GM12864 (cell line): ENCODE measurements around the gene TTLL5.

ENCODE experiments used
- DNase-seq: peaks from one replicate; pipeline ENCODE4 v3.0.0-alpha.2; 2011; ENCODE audit warnings: low read depth
- H3K4me3 ChIP-seq: 2 replicates; pipeline ENCODE4 v1.5.1; 2011; ENCODE audit warnings: mild to moderate bottlenecking, low read depth, low read length, control low read depth
- CTCF ChIP-seq: IDR thresholded peaks from 2 replicates; pipeline ENCODE4 v1.5.1; 2011; ENCODE audit warnings: low read depth, mild to moderate bottlenecking, moderate library complexity, low read length, control low read depth, inconsistent platforms; ENCODE audit errors: missing control alignments

TTLL5 gene

GRCh38 chr14:75934998-75935628 is 274.1 kb downstream of the TTLL5 start:
- TF ChIP-seq CTCF: no peak
- no peak overlapping the region for H3K4me3 ChIP-seq
- DNase-seq: no peak

- DNase-seq: no peak
- no peak for TF ChIP-seq CTCF
- no peak overlapping the region for H3K4me3 ChIP-seq
These were observed 278.2 kb downstream of the TTLL5 start for GRCh38 chr14:75939200-75939599.

- H3K4me3 ChIP-seq: no peak overlapping the region
- DNase-seq: no peak
- no peak for TF ChIP-seq CTCF
These were observed 280.0 kb downstream of the TTLL5 start for GRCh38 chr14:75941030-75941429.

- no peak for DNase-seq
- no peak overlapping the region for H3K4me3 ChIP-seq
- TF ChIP-seq CTCF: no peak
These were observed 283.7 kb downstream of the TTLL5 start for GRCh38 chr14:75944607-75945241.

- H3K4me3 ChIP-seq: no peak overlapping the region
- no peak for DNase-seq
- no peak for TF ChIP-seq CTCF
These were observed 285.7 kb downstream of the TTLL5 start for GRCh38 chr14:75946785-75947184.

GRCh38 chr14:75952489-75952888 is 291.4 kb downstream of the TTLL5 start:
- no peak for DNase-seq
- no peak for TF ChIP-seq CTCF
- H3K4me3 ChIP-seq: no peak overlapping the region

- no peak overlapping the region for H3K4me3 ChIP-seq
- no peak for TF ChIP-seq CTCF
- no peak for DNase-seq
These were observed 298.0 kb downstream of the TTLL5 start for GRCh38 chr14:75959031-75959430.
